NCI-H446 treated with DMSO at 0.1 percent for 48 hours (cell line): ENCODE measurements around the gene BPIFB1.

Experiments
- DNase-seq: peaks from one replicate; lab custom pipeline; 2025; lab: John Stamatoyannopoulos, UW

BPIFB1 gene, protein sequence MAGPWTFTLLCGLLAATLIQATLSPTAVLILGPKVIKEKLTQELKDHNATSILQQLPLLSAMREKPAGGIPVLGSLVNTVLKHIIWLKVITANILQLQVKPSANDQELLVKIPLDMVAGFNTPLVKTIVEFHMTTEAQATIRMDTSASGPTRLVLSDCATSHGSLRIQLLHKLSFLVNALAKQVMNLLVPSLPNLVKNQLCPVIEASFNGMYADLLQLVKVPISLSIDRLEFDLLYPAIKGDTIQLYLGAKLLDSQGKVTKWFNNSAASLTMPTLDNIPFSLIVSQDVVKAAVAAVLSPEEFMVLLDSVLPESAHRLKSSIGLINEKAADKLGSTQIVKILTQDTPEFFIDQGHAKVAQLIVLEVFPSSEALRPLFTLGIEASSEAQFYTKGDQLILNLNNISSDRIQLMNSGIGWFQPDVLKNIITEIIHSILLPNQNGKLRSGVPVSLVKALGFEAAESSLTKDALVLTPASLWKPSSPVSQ

DNA sequence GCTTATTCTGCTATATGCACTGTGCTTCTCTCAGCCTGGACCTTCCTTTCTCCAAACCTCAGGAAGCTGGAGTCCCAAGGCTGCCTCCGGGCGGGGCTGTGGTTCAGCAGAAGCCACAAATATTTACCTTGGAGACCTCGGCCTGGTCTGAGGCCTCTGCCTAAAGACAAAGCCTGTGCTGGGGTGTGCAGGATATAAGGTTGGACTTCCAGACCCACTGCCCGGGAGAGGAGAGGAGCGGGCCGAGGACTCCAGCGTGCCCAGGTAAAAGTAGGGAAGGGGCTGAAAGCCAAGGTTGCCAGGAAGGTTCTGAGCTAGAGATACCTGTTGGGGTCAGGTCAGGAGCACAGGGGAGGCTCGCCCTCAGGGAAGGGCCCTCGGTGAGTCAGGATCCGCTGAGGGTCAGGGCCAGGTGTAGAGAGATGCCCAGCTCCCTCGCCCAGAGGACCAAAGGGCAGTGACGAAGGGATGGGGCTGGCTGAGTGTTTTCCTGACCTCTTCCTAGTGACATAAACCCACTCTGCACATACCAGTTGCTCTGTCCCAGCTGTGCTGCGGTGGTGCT lies at the start of gene BPIFB1:
TSS of gene BPIFB1 (plus strand) at position 224 of the 565 bp plus-strand sequence. CDS start 2,860 bp downstream, outside the sequence.
- DNase-seq = no peak

DNA sequence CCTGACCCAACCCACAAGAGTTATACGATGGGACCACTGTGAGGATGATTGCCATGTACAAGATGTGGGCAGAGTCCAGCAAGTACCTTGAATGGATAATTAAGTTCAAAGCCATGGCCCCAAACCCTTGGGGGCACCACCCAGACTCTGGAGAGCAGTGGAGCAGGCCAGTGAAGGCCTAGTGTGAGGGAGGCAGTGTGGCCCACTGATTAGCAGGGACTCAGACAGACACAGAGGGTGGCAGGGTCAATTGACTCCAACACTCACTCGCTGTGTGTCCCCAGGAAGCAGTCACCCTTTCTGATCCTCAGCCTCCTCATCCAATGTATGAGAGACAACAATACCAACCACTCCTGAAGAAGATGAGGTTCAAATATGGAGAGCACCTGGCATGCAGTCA lies 49.0 kb upstream of the BPIFB1 start:
- DNase-seq = no peak

DNA sequence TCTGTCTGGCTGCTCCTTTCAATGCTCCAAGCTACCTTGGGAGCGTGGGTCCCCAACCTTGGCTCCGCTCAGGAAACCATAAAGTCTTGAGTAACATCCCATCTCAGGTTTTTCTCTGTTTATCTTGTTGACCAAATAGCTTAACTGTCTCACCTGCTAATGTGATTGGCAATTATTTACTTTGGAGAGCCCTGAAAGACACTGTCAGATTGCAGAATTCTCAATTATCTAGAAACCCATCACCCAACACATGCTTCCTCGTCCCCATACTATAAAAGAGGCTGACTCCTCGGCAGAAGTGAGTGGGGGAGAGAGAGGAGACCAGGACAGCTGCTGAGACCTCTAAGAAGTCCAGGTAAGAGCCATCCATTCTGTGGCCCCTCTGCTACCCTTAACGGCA lies 47.3 kb upstream of the BPIFB1 start, which contains the start of gene BPIFA1:
TSS of gene BPIFA1 (plus strand) at position 301 of the 400 bp plus-strand sequence. CDS start 1,716 bp downstream, outside the sequence.
- DNase-seq = no peak

DNA sequence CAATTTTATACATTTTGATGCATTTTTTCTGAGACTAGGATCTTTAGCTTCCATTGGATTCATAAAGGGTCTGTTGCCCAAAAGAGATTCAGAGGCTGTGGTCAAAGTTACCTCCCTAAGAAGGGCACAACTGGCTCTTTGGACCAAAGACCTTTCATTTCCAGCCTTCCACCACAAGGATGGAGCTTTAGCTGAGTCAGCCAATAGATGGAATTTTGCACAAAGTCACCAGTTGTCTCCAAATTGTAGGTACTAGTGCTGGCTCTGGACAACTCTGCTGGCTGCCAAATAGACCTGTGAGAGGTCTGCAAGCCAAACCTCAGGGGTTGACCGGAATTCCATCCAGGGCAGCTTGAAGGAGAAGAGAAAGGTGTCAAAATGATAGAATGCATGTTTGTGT lies 46.7 kb upstream of the BPIFB1 start:
- DNase-seq = no peak

DNA sequence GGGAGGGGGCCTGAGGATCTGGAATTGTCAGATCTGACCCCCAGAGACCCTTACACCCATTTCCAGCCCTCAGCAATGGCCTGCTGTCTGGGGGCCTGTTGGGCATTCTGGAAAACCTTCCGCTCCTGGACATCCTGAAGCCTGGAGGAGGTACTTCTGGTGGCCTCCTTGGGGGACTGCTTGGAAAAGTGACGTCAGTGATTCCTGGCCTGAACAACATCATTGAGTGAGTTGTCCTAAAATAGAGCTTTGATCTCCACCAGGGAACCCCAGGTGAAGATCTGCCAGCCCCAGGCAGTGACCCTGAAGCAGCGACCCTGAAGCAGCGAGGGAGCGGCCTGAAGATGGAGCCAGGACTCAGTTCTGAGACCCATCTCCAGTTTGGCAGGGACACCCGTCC lies 45.0 kb upstream of the BPIFB1 start:
- DNase-seq = no peak

DNA sequence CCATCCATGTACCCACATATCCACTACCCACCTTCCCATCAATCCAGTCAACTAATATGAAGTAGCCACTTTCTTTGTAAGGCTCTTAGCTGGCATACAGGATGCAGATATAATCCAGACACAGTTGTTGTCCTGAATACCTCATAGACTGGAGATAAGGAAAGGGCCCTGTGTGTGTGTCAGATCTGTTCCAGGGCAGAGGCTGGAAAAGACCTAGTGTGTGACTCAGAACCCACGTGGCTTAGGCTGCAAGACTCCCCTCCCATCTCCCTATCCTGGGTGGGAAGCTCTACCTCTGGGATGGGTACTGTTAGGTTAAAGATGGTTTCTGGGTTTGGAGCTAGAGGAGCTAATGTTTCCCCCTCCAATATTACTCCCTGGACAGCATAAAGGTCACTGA lies 43.6 kb upstream of the BPIFB1 start:
- DNase-seq = no peak

DNA sequence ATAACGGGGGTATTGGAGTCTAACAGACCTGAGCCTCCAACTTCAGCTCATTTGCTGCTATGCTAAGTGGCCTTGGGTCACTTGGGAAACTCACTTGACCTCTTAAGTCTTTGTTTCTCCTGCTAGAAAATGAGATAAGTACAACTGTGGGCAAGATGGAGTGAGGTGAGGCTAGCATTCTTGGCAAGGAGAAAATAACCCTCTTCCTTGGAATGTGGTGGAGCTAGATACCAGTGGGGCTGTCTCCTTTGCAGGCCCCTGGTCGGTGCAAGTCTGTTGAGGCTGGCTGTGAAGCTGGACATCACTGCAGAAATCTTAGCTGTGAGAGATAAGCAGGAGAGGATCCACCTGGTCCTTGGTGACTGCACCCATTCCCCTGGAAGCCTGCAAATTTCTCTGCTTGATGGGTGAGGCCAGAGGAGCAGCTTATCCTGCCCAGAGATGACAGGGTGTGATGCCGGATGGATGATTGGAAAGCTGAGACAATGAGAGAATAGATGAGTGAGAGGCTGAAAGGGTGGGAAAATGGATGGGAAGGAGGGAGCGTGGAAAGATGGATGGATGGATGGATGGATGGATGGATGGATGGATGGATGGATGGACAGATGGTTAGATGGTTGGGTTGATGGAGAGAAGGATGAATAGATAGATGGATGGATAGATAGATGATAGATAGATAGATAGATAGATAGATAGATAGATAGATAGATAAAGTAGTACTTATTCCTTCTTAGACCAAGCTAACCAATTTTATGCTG lies 42.9 kb upstream of the BPIFB1 start:
- no peak for DNase-seq

DNA sequence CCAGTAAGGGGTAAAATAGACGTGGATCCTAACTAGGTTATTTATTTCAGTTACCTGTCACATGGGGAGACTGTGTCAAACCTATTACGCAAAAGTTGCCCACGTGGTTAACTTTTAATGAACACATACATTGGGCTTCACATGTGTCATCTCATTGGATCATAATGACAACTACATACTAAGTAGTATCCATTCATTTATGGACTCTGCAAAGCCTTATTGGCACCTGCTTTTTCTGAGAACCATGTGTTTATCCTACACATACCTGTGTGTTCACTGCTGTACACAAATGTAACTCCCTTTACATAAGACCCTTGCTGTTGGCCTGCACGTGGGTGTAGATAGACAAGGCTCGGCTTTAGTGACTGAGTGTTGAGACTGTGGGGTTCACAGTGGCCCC lies 42.1 kb upstream of the BPIFB1 start:
- DNase-seq = no peak

DNA sequence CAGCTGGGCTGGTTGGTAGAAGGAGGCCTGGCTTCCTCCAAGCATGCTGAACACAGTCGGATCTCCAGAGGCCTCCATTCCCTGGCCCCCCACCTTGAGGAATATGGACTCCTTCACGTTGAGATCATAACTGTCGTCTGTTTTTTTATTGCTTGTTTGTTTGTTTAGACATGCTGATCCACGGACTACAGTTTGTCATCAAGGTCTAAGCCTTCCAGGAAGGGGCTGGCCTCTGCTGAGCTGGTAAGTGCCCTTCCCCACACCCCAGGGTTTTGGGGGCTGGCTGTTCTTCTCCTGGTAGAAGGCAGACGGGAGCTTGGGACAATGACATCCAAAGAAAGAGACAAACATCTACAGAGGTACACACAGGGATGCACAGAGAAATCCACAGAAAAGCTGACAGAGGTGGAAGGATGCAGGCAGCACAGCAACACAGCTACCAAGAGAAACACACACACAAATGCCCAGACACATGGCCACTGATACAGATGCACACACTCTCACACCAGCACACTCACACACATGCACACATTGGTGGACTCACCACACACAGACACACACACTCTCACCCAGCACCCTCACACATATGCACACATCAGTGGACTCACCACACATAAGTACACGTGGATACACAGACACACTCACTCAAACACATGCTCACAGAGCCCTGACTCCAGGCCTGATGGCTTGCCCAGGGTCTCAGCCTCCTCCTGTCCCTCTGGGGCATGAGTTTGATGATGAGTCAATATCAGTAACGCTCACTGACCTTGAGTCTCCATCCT lies 40.5 kb upstream of the BPIFB1 start:
- DNase-seq = no peak

DNA sequence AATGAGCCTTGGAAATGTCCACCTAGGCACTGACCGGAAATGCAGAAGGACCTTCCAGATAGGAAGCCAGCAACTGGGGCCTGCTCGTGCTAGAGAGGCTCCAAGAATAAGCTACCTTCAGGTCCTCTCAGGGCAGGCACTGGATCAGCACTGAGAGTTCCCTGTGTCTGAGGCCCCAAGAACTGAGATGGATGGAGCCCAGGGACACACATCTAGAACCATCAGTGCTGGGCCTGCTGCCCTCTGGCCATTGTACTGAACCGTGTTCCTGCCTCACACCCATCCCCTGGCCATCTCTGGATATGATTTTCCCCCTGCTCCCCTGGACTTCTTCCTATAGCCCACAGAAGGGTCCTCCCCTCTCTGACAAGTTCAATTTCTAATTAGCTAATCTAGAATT lies 36.9 kb upstream of the BPIFB1 start:
- DNase-seq = no peak

DNA sequence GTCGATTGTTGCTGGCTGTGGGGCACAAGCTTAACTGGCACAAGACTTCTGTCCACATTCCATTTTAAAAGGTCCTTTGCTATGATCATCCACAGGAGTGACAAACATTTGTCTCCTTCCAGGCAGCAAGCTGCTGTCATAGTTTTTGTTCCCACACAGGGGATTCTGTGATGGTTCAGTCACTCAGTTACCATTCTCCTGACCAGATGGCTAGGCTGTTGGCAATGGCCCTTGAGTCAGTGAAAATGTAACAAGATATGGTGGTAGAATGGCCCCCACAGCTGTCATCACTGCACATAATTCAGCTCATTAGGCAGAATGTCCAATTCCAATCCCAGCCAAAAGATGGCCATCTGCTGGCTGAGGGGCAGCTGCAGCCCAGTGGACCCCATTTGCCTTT lies 33.6 kb upstream of the BPIFB1 start:
- DNase-seq = peak; percentile 84

DNA sequence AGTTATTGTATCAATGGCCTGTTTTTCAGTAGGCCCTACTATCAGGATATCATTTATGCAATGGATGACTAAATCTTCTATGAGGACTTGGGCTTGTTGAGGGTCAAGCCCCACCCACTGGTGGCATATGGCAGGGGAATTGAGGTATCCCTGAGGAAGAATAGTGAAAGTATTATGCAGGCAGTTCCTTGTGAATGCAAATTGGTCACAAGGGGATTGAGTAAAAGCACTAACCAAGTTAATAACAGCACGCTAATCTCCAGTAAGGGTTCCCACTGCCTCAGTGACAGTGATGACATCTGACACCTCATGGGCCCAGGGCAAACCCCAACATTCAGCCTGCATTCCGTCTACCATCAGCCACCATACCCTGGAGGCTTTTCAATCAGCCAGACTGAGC lies 32.3 kb upstream of the BPIFB1 start:
- peak; percentile 37 for DNase-seq

DNA sequence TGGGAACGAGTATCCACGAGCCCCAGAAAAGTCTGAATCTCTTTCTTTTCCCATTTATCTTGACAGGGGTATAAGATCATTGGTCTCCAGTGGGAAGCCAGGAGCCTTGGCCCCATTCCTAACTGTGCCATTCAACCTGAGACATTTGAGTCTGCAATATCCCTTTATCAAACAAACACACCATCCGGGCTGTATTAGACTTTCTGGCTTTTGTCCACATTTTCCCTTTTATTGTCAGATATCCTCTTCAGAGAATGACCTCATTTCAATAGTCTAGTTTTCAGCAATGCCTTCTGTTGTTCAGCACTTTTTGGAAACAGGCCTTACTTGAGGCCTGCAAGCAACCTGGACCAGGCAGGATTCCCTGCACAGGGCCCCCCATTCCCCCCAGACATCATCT lies 31.5 kb upstream of the BPIFB1 start:
- peak; percentile 82 for DNase-seq

DNA sequence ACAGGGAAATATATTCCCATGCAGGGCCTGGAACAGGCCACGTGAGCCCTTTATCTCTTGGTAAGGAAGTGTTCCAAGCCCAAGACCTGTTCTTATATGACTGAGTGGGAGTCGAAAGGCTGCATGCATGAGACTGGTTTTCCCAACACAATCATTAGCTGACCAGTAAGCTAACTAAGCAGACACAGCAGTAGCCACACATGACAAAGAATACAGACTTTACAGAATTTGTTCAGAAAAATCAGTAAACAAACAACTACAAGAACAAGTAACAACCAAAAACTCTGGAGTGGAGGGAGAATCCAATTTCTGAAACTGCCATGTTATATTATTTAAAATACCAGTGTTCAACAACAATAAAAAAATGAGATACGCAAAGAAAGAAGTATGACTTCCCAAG lies 30.6 kb upstream of the BPIFB1 start:
- DNase-seq = no peak

DNA sequence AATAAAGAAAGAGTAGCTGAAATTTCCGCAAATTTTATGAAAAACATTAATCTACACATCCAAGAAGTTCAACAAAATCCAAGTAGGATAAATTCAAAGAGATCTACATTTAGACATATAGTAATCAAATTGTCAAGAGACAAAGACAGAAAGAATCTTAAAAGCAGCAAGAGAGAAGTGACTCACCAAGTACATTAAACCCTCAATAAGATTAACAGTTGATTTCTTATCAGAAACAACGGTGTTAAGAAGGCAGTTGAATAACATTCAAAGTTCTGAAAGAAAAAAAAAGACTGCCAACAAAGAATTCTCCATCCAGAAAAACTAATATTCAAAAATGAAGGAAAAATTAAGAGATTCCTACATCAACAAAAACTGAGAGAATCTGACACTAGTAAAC lies 28.0 kb upstream of the BPIFB1 start:
- no peak for DNase-seq

DNA sequence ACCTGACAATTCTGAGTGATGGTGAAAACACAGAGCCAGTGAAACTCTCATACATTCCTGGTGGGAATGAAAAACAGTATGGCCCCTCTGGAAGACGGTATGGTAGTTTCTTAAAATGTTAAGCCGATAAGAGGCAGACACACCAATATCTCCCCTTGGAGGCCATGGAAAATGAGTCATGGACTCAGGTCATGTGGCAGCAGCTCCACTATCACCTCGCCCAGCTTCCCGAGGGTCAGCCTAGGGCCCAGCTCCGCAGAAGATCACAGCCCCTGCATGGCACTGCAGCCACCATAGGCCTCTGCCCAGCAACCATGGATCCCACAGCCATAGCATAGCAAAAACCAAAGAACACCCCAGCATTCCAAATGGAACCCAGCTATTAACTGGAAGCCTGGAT lies 25.8 kb upstream of the BPIFB1 start:
- no peak for DNase-seq

DNA sequence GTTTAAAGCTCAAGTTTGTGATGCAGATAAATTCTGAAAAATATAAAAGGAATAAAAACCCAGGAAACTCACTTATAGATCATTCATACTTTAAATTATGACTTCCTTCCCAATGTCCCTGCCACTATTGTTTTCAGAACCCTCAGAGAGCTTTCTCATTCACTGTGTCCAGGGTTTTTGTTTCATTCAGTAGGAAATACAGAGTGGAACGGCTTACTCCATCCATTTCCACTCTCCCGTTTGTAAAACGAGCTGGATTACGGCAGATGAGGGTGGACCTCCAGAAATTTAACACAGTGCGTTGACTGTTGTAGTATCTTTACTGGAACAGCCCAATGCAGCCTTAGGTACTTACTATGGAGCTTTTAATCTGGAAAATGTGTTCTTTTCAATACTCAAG lies 23.6 kb upstream of the BPIFB1 start:
- DNase-seq = no peak

DNA sequence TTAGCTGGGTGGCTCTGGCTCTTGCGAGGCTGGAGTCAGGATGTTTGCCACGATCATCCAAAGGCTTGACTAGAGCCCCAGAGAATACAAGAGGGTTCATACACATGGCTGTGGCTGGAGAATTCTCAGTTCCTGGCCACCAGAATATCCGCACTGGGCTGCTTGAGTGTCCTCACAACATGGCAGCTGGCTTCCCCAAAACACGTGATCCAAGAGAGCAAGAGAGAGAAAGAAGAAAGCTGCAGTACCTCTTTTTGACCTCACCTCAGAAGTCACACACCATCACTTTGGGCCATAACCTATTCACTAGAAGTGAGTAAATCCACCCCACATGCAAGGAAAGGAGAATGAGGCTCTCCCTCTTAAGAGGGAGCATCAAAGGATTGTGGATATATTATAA lies 21.5 kb upstream of the BPIFB1 start:
- no peak for DNase-seq

DNA sequence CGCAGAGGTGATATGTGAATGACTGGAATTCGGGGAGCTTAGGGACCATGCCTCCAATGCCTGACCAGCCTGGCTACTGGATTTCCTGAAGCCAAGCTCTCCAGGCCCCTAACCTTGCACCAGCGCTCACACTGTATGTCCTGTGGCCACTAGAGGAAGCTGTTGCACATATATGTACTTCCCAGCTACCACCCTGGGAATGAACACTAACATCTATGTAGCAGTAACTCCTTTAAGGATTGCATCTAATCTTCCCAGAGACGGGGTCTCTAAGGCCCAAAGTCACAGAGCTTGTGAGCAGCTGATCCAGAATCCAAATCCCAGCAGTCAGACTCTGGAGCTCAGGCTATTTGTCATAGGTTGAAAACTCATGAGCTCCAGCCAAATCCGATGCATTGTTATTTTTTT lies 20.4 kb upstream of the BPIFB1 start:
- DNase-seq = peak; percentile 66

DNA sequence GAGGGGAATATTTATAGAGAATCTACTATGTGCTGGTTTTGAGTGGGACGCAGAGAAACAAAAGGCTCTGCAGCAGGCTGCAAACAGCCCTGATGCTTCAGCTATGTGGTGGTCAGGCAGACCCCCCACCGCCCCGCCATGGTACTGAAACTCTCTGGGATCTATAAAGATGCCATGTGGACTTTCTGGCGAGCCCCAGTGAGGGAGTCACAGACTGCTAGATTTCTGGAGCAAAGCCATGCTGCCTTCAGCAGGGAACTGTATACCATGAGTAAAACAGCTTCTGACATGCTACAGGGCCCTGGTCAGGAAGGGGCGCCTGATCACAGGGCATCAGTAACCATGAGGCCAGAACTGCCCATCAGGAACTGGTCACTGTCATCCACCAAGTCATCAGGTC lies 19.2 kb upstream of the BPIFB1 start:
- DNase-seq = peak; percentile 17

DNA sequence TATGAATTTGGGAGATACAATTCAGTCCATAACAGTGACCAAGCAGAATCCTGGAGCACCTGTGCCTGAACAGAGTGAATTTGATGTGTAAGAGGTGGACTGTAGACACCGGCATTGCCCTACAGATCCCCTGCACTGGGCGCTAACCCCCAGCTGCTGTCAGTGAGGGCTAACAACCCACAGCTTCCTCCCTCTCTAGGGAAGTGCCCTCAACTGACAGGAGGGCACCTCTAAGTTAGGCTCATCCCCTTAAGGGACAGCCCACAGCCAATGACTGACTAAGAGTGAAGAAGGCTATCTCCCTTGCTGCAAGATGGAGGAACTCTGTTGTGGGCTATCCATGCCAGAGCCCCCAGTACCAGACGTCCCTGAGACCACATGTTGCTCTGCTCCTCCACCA lies 15.3 kb upstream of the BPIFB1 start:
- no peak for DNase-seq
